ENCODE results near the gene FAM32A.

DNA sequence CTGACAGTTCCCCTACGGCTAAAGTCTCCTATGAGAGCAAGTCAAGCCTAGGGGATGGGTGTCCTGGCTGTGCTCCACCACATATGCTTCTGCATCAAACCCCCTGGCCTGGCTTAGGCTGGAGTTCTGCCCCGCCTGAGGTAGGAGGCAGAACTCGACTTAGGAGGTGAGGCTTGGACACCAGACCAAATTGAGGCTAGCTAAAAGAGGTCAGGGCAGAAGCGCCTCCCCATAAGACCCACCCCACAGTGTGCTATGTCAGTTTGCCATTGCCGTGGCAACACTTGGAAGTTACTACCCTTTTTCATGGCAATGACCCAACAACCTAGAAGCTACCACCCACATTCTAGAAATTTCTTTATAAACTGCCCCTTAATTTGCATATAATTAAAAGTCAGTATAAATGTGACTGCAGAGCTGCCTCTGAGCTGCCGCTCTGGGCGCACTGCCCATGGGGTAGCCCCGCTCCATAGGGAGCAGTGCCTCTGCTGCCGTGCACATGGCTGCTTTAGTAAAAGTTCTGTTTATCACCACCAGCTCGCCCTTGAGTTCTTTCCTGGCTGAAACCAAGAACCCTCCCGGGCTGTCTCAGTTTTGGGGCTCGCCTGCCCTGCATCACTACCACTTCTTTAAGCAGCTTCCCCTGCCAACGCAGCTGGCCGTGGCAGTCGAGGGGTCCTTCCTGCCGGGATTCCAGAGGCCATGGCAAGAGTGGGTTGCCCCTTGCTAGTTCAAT lies 32.7 kb downstream of the FAM32A start:
- no peak for TF ChIP-seq YY1 (IDR thresholded peaks at IDR 0.05; ENCODE audit: insufficient read depth, insufficient read length)
- TF ChIP-seq ZNF274 (IDR thresholded peaks at IDR 0.05; ENCODE audit: low read depth, low read length), result no peak
